Liver (tissue), 9 donors: ENCODE data around the gene CR1. TPM values are rescaled to one million over a fixed set of nuclear protein-coding genes. Genes with fewer than 3 reads are reported as not detected.

Source experiments
- DNase-seq: peaks from one replicate; pipeline ENCODE4 v3.0.0-alpha.2; 2017; ENCODE audit warnings: low spot score
- H3K27ac ChIP-seq, 2 donors: one replicate each; pipeline ENCODE4 v1.7.0; 2013; ENCODE audit warnings: inconsistent platforms in 2 of 2, low read length in 2 of 2, control low read depth in 1 of 2, low read depth in 1 of 2, mild to moderate bottlenecking in 1 of 2
- H3K27me3 ChIP-seq, 4 donors: one replicate each; pipeline versions ENCODE4 v1.6.1 to v1.7.0; 2013; ENCODE audit warnings: low read length in 3 of 4, inconsistent platforms in 1 of 4, mild to moderate bottlenecking in 1 of 4, moderate library complexity in 1 of 4; ENCODE audit not compliant: control insufficient read depth in 4 of 4, insufficient read depth in 4 of 4
- H3K36me3 ChIP-seq, 4 donors: one replicate each; pipeline versions ENCODE4 v1.6.1 to v1.7.0; 2013; ENCODE audit warnings: low read length in 3 of 4, mild to moderate bottlenecking in 3 of 4, low read depth in 1 of 4, moderate library complexity in 1 of 4; ENCODE audit not compliant: control insufficient read depth in 4 of 4, insufficient read depth in 3 of 4
- H3K4me1 ChIP-seq, 4 donors: one replicate each; pipeline versions ENCODE4 v1.6.1 to v1.7.0; 2013; ENCODE audit warnings: low read length in 3 of 4, mild to moderate bottlenecking in 3 of 4, moderate library complexity in 1 of 4; ENCODE audit not compliant: control insufficient read depth in 4 of 4, insufficient read depth in 4 of 4
- H3K4me3 ChIP-seq, 3 donors: one replicate each; pipeline versions ENCODE4 v1.6.1 to v1.7.0; 2013; ENCODE audit warnings: low read length in 3 of 3, control low read depth in 1 of 3, low read depth in 1 of 3, mild to moderate bottlenecking in 1 of 3
- H3K9ac ChIP-seq, 2 donors: one replicate each; pipeline ENCODE4 v1.7.0; 2013; ENCODE audit warnings: low read length in 2 of 2, mild to moderate bottlenecking in 2 of 2, moderate library complexity in 2 of 2, control low read depth in 1 of 2, low read depth in 1 of 2
- H3K9me3 ChIP-seq, 4 donors: one replicate each; pipeline versions ENCODE4 v1.6.1 to v1.7.0; 2013; ENCODE audit warnings: low read length in 3 of 4; ENCODE audit not compliant: control insufficient read depth in 4 of 4
- ATF3 ChIP-seq: IDR thresholded peaks from 2 replicates; pipeline ENCODE4 v1.6.1; 2016; ENCODE audit warnings: antibody characterized with exemption
- CTCF ChIP-seq: fragments of 150-350 bp; IDR thresholded peaks from 2 replicates; pipeline ENCODE4 v1.5.1; 2017; ENCODE audit warnings: improper control_type of control experiment, low read depth, low read length; ENCODE audit not compliant: missing input control
- EGR1 ChIP-seq, 2 donors: IDR thresholded peaks; 2 replicates each; pipeline ENCODE4 v1.6.1; 2016 to 2018; ENCODE audit warnings: antibody characterized with exemption in 2 of 2, low read depth in 2 of 2
- FOXA2 ChIP-seq: IDR thresholded peaks from 2 replicates; pipeline ENCODE4 v1.6.1; 2016; ENCODE audit warnings: antibody characterized with exemption
- GABPA ChIP-seq, 2 donors: IDR thresholded peaks in 1 of 2; conservative IDR thresholded peaks in 1 of 2; 2 replicates each; pipeline ENCODE4 v1.6.1; 2016; ENCODE audit warnings: antibody characterized with exemption in 2 of 2, mild to moderate bottlenecking in 1 of 2, moderate library complexity in 1 of 2
- HNF4G ChIP-seq: IDR thresholded peaks from 2 replicates; pipeline ENCODE4 v1.6.1; 2016; ENCODE audit warnings: antibody characterized with exemption
- JUND ChIP-seq, 2 donors: IDR thresholded peaks; 2 replicates each; pipeline ENCODE4 v1.6.1; 2016; ENCODE audit warnings: antibody characterized with exemption in 2 of 2
- NR2F2 ChIP-seq: IDR thresholded peaks from 2 replicates; pipeline ENCODE4 v1.6.1; 2016; ENCODE audit warnings: antibody characterized with exemption
- RXRA ChIP-seq, 2 donors: IDR thresholded peaks; 2 replicates each; pipeline ENCODE4 v1.6.1; 2017 to 2018; ENCODE audit warnings: antibody characterized with exemption in 2 of 2, mild to moderate bottlenecking in 1 of 2
- TAF1 ChIP-seq: conservative IDR thresholded peaks from 2 replicates; pipeline ENCODE4 v1.6.1; 2016; ENCODE audit warnings: antibody characterized with exemption, mild to moderate bottlenecking
- YY1 ChIP-seq: IDR thresholded peaks from 2 replicates; pipeline ENCODE4 v1.6.1; 2016; ENCODE audit warnings: antibody characterized with exemption, mild to moderate bottlenecking
- WGBS: extraction: QIAGEN DNeasy Blood & Tissue Kit; methylation state at CpG from one replicate; pipeline ENCODE4 v1.1.7; 2013; 5-methylcytosine and 5-hydroxymethylcytosine counted together
- polyA plus RNA-seq, 2 donors: library from polyadenylated mRNA; stranded (reverse) in 1 of 2; unstranded in 1 of 2; fragments of 200-250 nt in 1 of 2; fragments of >200 nt in 1 of 2; fragmentation: Nextera tagmentation in 1 of 2; extraction: Ambion mirVana in 1 of 2; gene quantifications; one replicate each; pipeline versions ENCODE4 v1.2.1 to v1.2.3, GENCODE V29; 2013 to 2015
- total RNA-seq, 2 donors: library from RNA; depleted of rRNA; stranded (reverse); fragments of >200 nt; gene quantifications; one replicate each; pipeline ENCODE4 v1.2.3, GENCODE V29; 2014
- TF ChIP-seq, protein P1 (sequence below): IDR thresholded peaks from 2 replicates; pipeline ENCODE4 v1.6.1; 2016; ENCODE audit warnings: antibody characterized with exemption
- TF ChIP-seq, protein P2 (sequence below): IDR thresholded peaks from 2 replicates; pipeline ENCODE4 v1.6.1; 2016; ENCODE audit warnings: antibody characterized with exemption
- TF ChIP-seq, protein P3 (sequence below): IDR thresholded peaks from 2 replicates; pipeline ENCODE4 v1.6.1; 2016; ENCODE audit warnings: antibody characterized with exemption, mild to moderate bottlenecking
- donor health status: healthy.
- donor health status: healthy.
- donor health status: healthy.
- donor health status: healthy.
- donor health status: healthy.

Gene CR1
- total and polyA plus RNA-seq, 4 donors = 0.78 to 16.7 (median 7.4) TPM

- no peak for TF ChIP-seq YY1
Observed at GRCh38 chr1:207470927-207471326, 25.0 kb upstream of the CR1 start (continued).

DNA sequence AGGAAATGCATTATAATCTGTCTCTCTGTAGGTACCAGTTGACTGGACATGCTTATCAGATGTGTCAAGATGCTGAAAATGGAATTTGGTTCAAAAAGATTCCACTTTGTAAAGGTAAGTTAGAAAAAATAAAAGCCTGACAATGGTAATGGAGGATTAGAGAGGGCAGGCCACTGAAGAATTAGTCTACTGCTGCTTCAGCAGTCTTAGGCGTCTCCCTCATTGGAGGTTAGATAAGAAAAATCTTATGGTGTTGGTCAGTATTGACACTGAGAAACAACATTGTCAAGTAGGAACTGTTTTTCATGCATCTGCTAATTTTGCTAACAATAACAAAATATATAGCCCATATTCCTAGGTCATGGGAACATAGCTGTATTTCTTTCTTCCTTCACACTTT, 21.7 kb upstream of the CR1 start:
- no peak for DNase-seq
- Histone ChIP-seq H3K27me3 (no peaks in the 10 kb centered on the region), H3K27ac (no peak overlapping the region), H3K4me3 (no peak overlapping the region), H3K36me3 (no peaks in the 10 kb centered on the region), H3K4me1 (no peaks in the 10 kb centered on the region), H3K9ac (no peak overlapping the region), H3K9me3 (no peaks in the 10 kb centered on the region)
- WGBS = 89% methylated on average over 1 of the region's 1 CpG
- TF ChIP-seq EGR1 (IDR thresholded peaks at IDR 0.05; ENCODE audit: low read depth in 2 of 2) (no peak), JUND (IDR thresholded peaks at IDR 0.05) (no peak), TAF1 (no peak)
- TF ChIP-seq, protein P1, sequence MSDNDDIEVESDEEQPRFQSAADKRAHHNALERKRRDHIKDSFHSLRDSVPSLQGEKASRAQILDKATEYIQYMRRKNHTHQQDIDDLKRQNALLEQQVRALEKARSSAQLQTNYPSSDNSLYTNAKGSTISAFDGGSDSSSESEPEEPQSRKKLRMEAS = no peak

DNA sequence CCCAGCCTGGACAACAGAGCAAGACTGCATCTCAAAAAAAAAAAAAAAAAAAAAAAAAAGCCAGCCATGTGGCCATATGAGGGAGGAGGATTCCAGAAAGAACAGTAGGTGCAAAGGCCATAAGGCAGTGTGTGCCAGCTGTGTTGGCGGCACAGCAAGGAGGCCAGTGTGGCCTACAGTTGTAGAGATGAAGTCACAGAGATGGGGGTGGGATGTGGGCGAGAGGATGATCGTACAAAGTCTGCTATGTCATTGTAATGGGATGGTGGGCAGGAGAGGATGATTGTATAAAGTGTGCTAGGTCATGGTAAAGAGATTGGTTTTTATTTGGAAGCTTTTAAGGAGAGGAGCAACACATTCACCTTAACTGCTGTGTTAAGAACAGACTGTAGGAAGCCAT, 9.8 kb upstream of the CR1 start:
- Histone ChIP-seq H3K27ac (no peak overlapping the region), H3K4me3 (no peak overlapping the region), H3K36me3 (no peaks in the 10 kb centered on the region), H3K4me1 (no peaks in the 10 kb centered on the region), H3K9me3 (no peaks in the 10 kb centered on the region), H3K27me3 (peaks cover 0 to 2% (median 0%) of the 10 kb centered on the region in 4 donors), H3K9ac (no peak overlapping the region)
- DNase-seq = no peak
- WGBS = 91% methylated on average over 3 of the region's 3 CpGs
- TF ChIP-seq HNF4G (no peak), JUND (IDR thresholded peaks at IDR 0.05) (no peak), FOXA2 (no peak), YY1 (no peak), GABPA (IDR thresholded peaks at IDR 0.05 in 1 of 2, conservative IDR thresholded peaks at IDR 0.05 in 1 of 2) (no peak), RXRA (IDR thresholded peaks at IDR 0.05) (no peak), NR2F2 (no peak)
- TF ChIP-seq, protein P2, sequence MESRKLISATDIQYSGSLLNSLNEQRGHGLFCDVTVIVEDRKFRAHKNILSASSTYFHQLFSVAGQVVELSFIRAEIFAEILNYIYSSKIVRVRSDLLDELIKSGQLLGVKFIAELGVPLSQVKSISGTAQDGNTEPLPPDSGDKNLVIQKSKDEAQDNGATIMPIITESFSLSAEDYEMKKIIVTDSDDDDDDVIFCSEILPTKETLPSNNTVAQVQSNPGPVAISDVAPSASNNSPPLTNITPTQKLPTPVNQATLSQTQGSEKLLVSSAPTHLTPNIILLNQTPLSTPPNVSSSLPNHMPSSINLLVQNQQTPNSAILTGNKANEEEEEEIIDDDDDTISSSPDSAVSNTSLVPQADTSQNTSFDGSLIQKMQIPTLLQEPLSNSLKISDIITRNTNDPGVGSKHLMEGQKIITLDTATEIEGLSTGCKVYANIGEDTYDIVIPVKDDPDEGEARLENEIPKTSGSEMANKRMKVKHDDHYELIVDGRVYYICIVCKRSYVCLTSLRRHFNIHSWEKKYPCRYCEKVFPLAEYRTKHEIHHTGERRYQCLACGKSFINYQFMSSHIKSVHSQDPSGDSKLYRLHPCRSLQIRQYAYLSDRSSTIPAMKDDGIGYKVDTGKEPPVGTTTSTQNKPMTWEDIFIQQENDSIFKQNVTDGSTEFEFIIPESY = no peak
- TF ChIP-seq, protein P1 = no peak

- H3K36me3 ChIP-seq = no peaks in the 10 kb centered on the region
- WGBS = 82% methylated on average over 4 of the region's 4 CpGs
- H3K9me3 ChIP-seq = no peaks in the 10 kb centered on the region
Observed at GRCh38 chr1:207487636-207488035, 8.3 kb upstream of the CR1 start.

More at GRCh38 chr1:207487636-207488035, 8.3 kb upstream of the CR1 start:
- Histone ChIP-seq H3K9ac (no peak overlapping the region), H3K27me3 (peaks cover 0 to 2% (median 0%) of the 10 kb centered on the region in 4 donors), H3K4me1 (no peaks in the 10 kb centered on the region), H3K4me3 (no peak overlapping the region), H3K27ac (no peak overlapping the region)
- TF ChIP-seq CTCF (no peak), ATF3 (no peak), GABPA (IDR thresholded peaks at IDR 0.05 in 1 of 2, conservative IDR thresholded peaks at IDR 0.05 in 1 of 2) (no peak), EGR1 (IDR thresholded peaks at IDR 0.05; ENCODE audit: low read depth in 2 of 2) (no peak), HNF4G (no peak)
- TF ChIP-seq, protein P1 = no peak
- TF ChIP-seq, protein P2 = no peak
- TF ChIP-seq, protein P3, sequence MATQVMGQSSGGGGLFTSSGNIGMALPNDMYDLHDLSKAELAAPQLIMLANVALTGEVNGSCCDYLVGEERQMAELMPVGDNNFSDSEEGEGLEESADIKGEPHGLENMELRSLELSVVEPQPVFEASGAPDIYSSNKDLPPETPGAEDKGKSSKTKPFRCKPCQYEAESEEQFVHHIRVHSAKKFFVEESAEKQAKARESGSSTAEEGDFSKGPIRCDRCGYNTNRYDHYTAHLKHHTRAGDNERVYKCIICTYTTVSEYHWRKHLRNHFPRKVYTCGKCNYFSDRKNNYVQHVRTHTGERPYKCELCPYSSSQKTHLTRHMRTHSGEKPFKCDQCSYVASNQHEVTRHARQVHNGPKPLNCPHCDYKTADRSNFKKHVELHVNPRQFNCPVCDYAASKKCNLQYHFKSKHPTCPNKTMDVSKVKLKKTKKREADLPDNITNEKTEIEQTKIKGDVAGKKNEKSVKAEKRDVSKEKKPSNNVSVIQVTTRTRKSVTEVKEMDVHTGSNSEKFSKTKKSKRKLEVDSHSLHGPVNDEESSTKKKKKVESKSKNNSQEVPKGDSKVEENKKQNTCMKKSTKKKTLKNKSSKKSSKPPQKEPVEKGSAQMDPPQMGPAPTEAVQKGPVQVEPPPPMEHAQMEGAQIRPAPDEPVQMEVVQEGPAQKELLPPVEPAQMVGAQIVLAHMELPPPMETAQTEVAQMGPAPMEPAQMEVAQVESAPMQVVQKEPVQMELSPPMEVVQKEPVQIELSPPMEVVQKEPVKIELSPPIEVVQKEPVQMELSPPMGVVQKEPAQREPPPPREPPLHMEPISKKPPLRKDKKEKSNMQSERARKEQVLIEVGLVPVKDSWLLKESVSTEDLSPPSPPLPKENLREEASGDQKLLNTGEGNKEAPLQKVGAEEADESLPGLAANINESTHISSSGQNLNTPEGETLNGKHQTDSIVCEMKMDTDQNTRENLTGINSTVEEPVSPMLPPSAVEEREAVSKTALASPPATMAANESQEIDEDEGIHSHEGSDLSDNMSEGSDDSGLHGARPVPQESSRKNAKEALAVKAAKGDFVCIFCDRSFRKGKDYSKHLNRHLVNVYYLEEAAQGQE = no peak
- DNase-seq = no peak
